SK-N-SH (cell line): ENCODE measurements around the gene ARHGEF1. TPM values are rescaled to one million over a fixed set of nuclear protein-coding genes. Genes with fewer than 3 reads are reported as not detected.

Source experiments
- CTCF ChIA-PET: fragments of 300-600, 350-600 bp; formaldehyde crosslinking; extraction: SDS; loops from one replicate; lab custom pipeline; 2021; lab: Yijun Ruan, JAX
- POLR2A ChIA-PET: fragments of 350-600 bp; sonication (Branson Sonifier 250); formaldehyde crosslinking; extraction: SDS; loops from one replicate; lab custom pipeline; 2020; ENCODE audit warnings: antibody characterized with exemption, inconsistent platforms; lab: Yijun Ruan, JAX
- DNase-seq: peaks from one replicate; pipeline ENCODE4 v3.0.0; 2012
- H2AFZ ChIP-seq: fragments of 200-600 bp; sonication (generic); 2 replicates; pipeline ENCODE4 v1.8.1; 2016; ENCODE audit warnings: antibody characterized with exemption, mild to moderate bottlenecking, low read depth
- H3F3A ChIP-seq: fragments of 200-600 bp; sonication (generic); replicated peaks from 2 replicates; pipeline ENCODE3; 2016; ENCODE audit warnings: antibody characterized with exemption, mild to moderate bottlenecking; ENCODE audit not compliant: insufficient read depth
- H3K27ac ChIP-seq, 2 experiments: fragments of 200-500 bp in 1 of 2; fragments of 200-600 bp in 1 of 2; sonication (Bioruptor generic) in 1 of 2; sonication (generic), shearing (Covaris generic) in 1 of 2; 2 replicates each; pipeline versions ENCODE4 v1.5.1 to v1.6.1; 2014 to 2016; ENCODE audit warnings: low read depth in 2 of 2, inconsistent platforms in 1 of 2, low read length in 1 of 2, mild to moderate bottlenecking in 1 of 2, mixed read lengths in 1 of 2
- H3K27me3 ChIP-seq: fragments of 200-600 bp; sonication (generic), shearing (Covaris generic); 2 replicates; pipeline ENCODE4 v1.6.1; 2016; ENCODE audit warnings: mixed run types; ENCODE audit not compliant: insufficient read depth
- H3K36me3 ChIP-seq, 2 experiments: fragments of 200-500 bp in 1 of 2; fragments of 200-600 bp in 1 of 2; sonication (Bioruptor generic) in 1 of 2; sonication (generic) in 1 of 2; replicated peaks in 1 of 2; 2 replicates each; pipeline versions ENCODE3 to v1.5.1; 2014 to 2016; ENCODE audit warnings: low read length in 1 of 2, mild to moderate bottlenecking in 1 of 2; ENCODE audit not compliant: insufficient read depth in 2 of 2, control insufficient read depth in 1 of 2
- H3K4me1 ChIP-seq, 2 experiments: fragments of 200-500 bp in 1 of 2; fragments of 200-600 bp in 1 of 2; sonication (Bioruptor generic) in 1 of 2; sonication (generic), shearing (Covaris generic) in 1 of 2; 2 replicates each; pipeline versions ENCODE4 v1.5.1 to v1.6.1; 2014 to 2016; ENCODE audit warnings: low read depth in 1 of 2, low read length in 1 of 2, mixed run types in 1 of 2; ENCODE audit not compliant: insufficient read depth in 2 of 2, control insufficient read depth in 1 of 2
- H3K4me2 ChIP-seq: fragments of 200-600 bp; sonication (generic), shearing (Covaris generic); 2 replicates; pipeline ENCODE4 v1.6.1; 2017; ENCODE audit warnings: mixed run types
- H3K4me3 ChIP-seq, 2 experiments: fragments of 200-500 bp in 1 of 2; fragments of 200-600 bp in 1 of 2; sonication (Bioruptor generic) in 1 of 2; sonication (generic), shearing (Covaris generic) in 1 of 2; 2 replicates each; pipeline versions ENCODE4 v1.5.1 to v1.8.1; 2014 to 2016; ENCODE audit warnings: low read depth in 2 of 2, inconsistent platforms in 1 of 2, low read length in 1 of 2, mild to moderate bottlenecking in 1 of 2, mixed read lengths in 1 of 2, moderate library complexity in 1 of 2
- H3K79me2 ChIP-seq: fragments of 200-600 bp; sonication (generic); 2 replicates; pipeline ENCODE4 v1.8.1; 2017; ENCODE audit warnings: mild to moderate bottlenecking; ENCODE audit not compliant: insufficient read depth
- H3K9ac ChIP-seq: fragments of 200-600 bp; sonication (generic); 2 replicates; pipeline ENCODE4 v1.6.1; 2017; ENCODE audit warnings: mixed run types
- H3K9me2 ChIP-seq: fragments of 200-600 bp; sonication (generic); 2 replicates; pipeline ENCODE4 v1.6.1; 2017; ENCODE audit warnings: mixed run types
- H3K9me3 ChIP-seq: fragments of 200-600 bp; sonication (generic); 2 replicates; pipeline ENCODE4 v1.6.1; 2017; ENCODE audit warnings: mixed run types, mild to moderate bottlenecking, moderate library complexity
- H4K20me1 ChIP-seq: fragments of 200-600 bp; sonication (generic); 2 replicates; pipeline ENCODE4 v1.6.1; 2017; ENCODE audit warnings: mild to moderate bottlenecking, mixed run types; ENCODE audit not compliant: insufficient read depth
- CHD2 ChIP-seq: fragments of 150-350 bp; IDR thresholded peaks from 2 replicates; pipeline ENCODE4 v1.6.1; 2018; ENCODE audit warnings: low read length; ENCODE audit not compliant: partially characterized antibody
- CTCF ChIP-seq: fragments of 200-600 bp; sonication (generic); IDR thresholded peaks from 2 replicates; pipeline ENCODE4 v1.6.1; 2017; ENCODE audit warnings: antibody characterized with exemption, mild to moderate bottlenecking, moderate library complexity
- FOXJ3 ChIP-seq: sonication (generic); formaldehyde crosslinking; IDR thresholded peaks from 2 replicates; pipeline ENCODE4 v1.5.1; 2020; ENCODE audit warnings: mild to moderate bottlenecking, missing genetic modification reagents
- GABPA ChIP-seq: IDR thresholded peaks from 2 replicates; pipeline ENCODE4 v1.4.0; 2012; ENCODE audit warnings: low read depth, mild to moderate bottlenecking
- IRF3 ChIP-seq: fragments of 150-350 bp; IDR thresholded peaks from 2 replicates; pipeline ENCODE4 v1.6.1; 2016; ENCODE audit warnings: mild to moderate bottlenecking, low read depth, low read length
- MAX ChIP-seq: IDR thresholded peaks from 2 replicates; pipeline ENCODE4 v1.4.0; 2012; ENCODE audit warnings: low read depth
- NRF1 ChIP-seq: IDR thresholded peaks from 2 replicates; pipeline ENCODE4 v1.6.1; 2012; ENCODE audit warnings: low read depth, mild to moderate bottlenecking, low read length
- REST ChIP-seq: IDR thresholded peaks from 2 replicates; pipeline ENCODE4 v1.6.1; 2012; ENCODE audit warnings: mild to moderate bottlenecking, low read depth, low read length, moderate library complexity
- RXRA ChIP-seq: IDR thresholded peaks from 2 replicates; pipeline ENCODE4 v1.4.0; 2012; ENCODE audit warnings: low read depth, mild to moderate bottlenecking, borderline replicate concordance
- TAF1 ChIP-seq: IDR thresholded peaks from 2 replicates; pipeline ENCODE4 v1.6.1; 2012; ENCODE audit warnings: low read depth, mild to moderate bottlenecking, low read length, moderate library complexity, borderline replicate concordance
- TEAD4 ChIP-seq: IDR thresholded peaks from 2 replicates; pipeline ENCODE4 v1.4.0; 2012; ENCODE audit warnings: mild to moderate bottlenecking, borderline replicate concordance; ENCODE audit not compliant: insufficient read depth
- ZBTB33 ChIP-seq: IDR thresholded peaks from 2 replicates; pipeline ENCODE4 v1.4.0; 2012; ENCODE audit warnings: low read depth, borderline replicate concordance
- WGBS: methylation state at CpG from one replicate; pipeline ENCODE4 v1.1.6; 2017; ENCODE audit warnings: low lambda C conversion rate; 5-methylcytosine and 5-hydroxymethylcytosine counted together
- polyA plus RNA-seq, 3 experiments: library from polyadenylated mRNA; depleted of rRNA; stranded (reverse); fragments of >200 nt; gene quantifications; 2 replicates each; pipeline ENCODE4 v1.2.3, GENCODE V29; 2012

The ARHGEF1 gene
- polyA plus RNA-seq, 1 of the 3 experiments (the other 2 are of a cell fraction), result 102 TPM

- Histone ChIP-seq H3K4me3 (no peak overlapping the region), H3K36me3 (no peaks in the 10 kb centered on the region), H3K4me1 (peaks cover 0 to 3% of the 10 kb centered on the region in 2 experiments; a peak in 2 of 4 replicates), H3K9me2 (no peaks in the 10 kb centered on the region), H3K9me3 (no peaks in the 10 kb centered on the region), H3K79me2 (no peaks in the 10 kb centered on the region), H3K9ac (no peak overlapping the region), H3K27ac (no peak overlapping the region), H3K27me3 (peaks cover 17% of the 10 kb centered on the region), H3K4me2 (no peak overlapping the region), H4K20me1 (no peaks in the 10 kb centered on the region), H3F3A (no peaks in the 10 kb centered on the region), H2AFZ (no peak overlapping the region)
- ChIA-PET POLR2A (no interaction called here), CTCF (interaction anchor here (0.6 to 1.9 kb wide), 2 partner anchors 16 to 54 kb away, joined by 3 to 8 read pairs; no protein-coding TSS in a partner anchor)
- 69% methylated on average over 16 of the region's 16 CpGs for WGBS
- TF ChIP-seq NRF1 (no peak), IRF3 (no peak), TEAD4 (no peak), CTCF (no peak)
- DNase-seq, result no peak
Measured at GRCh38 chr19:41926763-41927496, 43.9 kb downstream of the ARHGEF1 start.

- no peak overlapping the region for H3K9ac ChIP-seq
- H3K4me1 ChIP-seq, result peaks cover 0 to 10% of the 10 kb centered on the region in 2 experiments; a peak in 2 of 4 replicates
- H3K27me3 ChIP-seq, result peaks cover 19% of the 10 kb centered on the region
- WGBS, result 16% methylated on average over 31 of the region's 43 CpGs
- no peak overlapping the region for H3K27ac ChIP-seq
- H3K4me3 ChIP-seq, result peak overlapping the region; percentile 47 to 51
- POLR2A ChIA-PET, result no interaction called here
- H3K79me2 ChIP-seq, result no peaks in the 10 kb centered on the region
- no peaks in the 10 kb centered on the region for H4K20me1 ChIP-seq
- no peaks in the 10 kb centered on the region for H3K36me3 ChIP-seq
- DNase-seq, result peak; percentile 79
- peak overlapping the region; percentile 22; the same call in 1 of the 2 replicates for H2AFZ ChIP-seq
- CTCF ChIA-PET, result interaction anchor here (0.6 to 1.9 kb wide), 2 partner anchors 15 to 54 kb away, joined by 3 to 8 read pairs; no protein-coding TSS in a partner anchor
- no peaks in the 10 kb centered on the region for H3K9me2 ChIP-seq
- peak overlapping the region; percentile 93 for H3K4me2 ChIP-seq
- no peaks in the 10 kb centered on the region for H3K9me3 ChIP-seq
- no peaks in the 10 kb centered on the region for H3F3A ChIP-seq
- TF ChIP-seq CHD2 (no peak), MAX (no peak), FOXJ3 (no peak), RXRA (no peak), TEAD4 (no peak), REST (no peak), GABPA (no peak), ZBTB33 (no peak), TAF1 (no peak)
Measured at GRCh38 chr19:41927497-41928192, 44.7 kb downstream of the ARHGEF1 start.
